HepG2 (cell line): Measurements from ENCODE around the gene GPR27. TPM values are rescaled to one million over a fixed set of nuclear protein-coding genes. Genes with fewer than 3 reads are reported as not detected.

Experiments
- ATAC-seq: fragments of 200-7000 bp; cut with Tn5 transposase; 3 replicates; pipeline ENCODE4 v1.9.1; 2020; ENCODE audit warnings: mild to moderate bottlenecking, moderate library complexity
- BruUV-seq: library from RNA; stranded (reverse); fragments of 400-500 nt; replicated peaks from 2 replicates; lab custom pipeline; 2021; lab: Mats Ljungman, UMichigan
- CTCF ChIA-PET: fragments of 300-600 bp; formaldehyde crosslinking; extraction: SDS; loops from one replicate; lab custom pipeline; 2021; ENCODE audit warnings: low total read pairs, inconsistent platforms, low intra/inter-chr PET ratio; lab: Yijun Ruan, JAX
- POLR2A ChIA-PET: fragments of 350-600 bp; sonication (Branson Sonifier 250); formaldehyde crosslinking; loops from one replicate; lab custom pipeline; 2020; ENCODE audit warnings: antibody characterized with exemption, inconsistent platforms; lab: Yijun Ruan, JAX
- DNase-seq: peaks from one replicate; pipeline ENCODE4 v3.0.0-alpha.2; 2015; ENCODE audit warnings: low spot score
- FAIRE-seq: peaks from 3 replicates; lab custom pipeline; 2011; peaks lifted over from hg19 to GRCh38; lab: Jason Lieb, UNC
- H2AFZ ChIP-seq: one replicate; pipeline ENCODE4 v1.6.1; 2011; ENCODE audit warnings: low read length, inconsistent platforms
- H3K27ac ChIP-seq: fragments of 300-600 bp; 3 replicates; pipeline ENCODE4 v1.8.0; 2011; ENCODE audit warnings: mixed run types, mild to moderate bottlenecking, mixed read lengths, low read length, inconsistent platforms; ENCODE audit not compliant: insufficient read depth; ENCODE audit errors: extremely low read length
- H3K27me3 ChIP-seq, 2 experiments: fragments of 200-600 bp in 1 of 2; 2 replicates in 1 of 2; 3 replicates in 1 of 2; pipeline versions ENCODE4 v1.6.0 to v1.8.0; 2011; ENCODE audit warnings: low read length in 2 of 2, mild to moderate bottlenecking in 2 of 2, moderate library complexity in 2 of 2, inconsistent platforms in 1 of 2; ENCODE audit not compliant: insufficient read depth in 2 of 2, control insufficient read depth in 1 of 2
- H3K36me3 ChIP-seq, 2 experiments: fragments of 200-600 bp in 1 of 2; replicated peaks in 1 of 2; 2 replicates in 1 of 2; 3 replicates in 1 of 2; pipeline versions ENCODE4 v1.5.1 to v1.8.0; 2011; ENCODE audit warnings: low read length in 2 of 2, inconsistent platforms in 1 of 2; ENCODE audit not compliant: insufficient read depth in 2 of 2, control insufficient read depth in 1 of 2
- H3K4me1 ChIP-seq: 2 replicates; pipeline ENCODE4 v1.5.1; 2012; ENCODE audit warnings: low read length, inconsistent platforms; ENCODE audit not compliant: insufficient read depth
- H3K4me2 ChIP-seq: 2 replicates; pipeline ENCODE4 v1.6.0; 2011; ENCODE audit warnings: low read depth, low read length, inconsistent platforms
- H3K4me3 ChIP-seq, 3 experiments: fragments of 200-600 bp in 1 of 3; sonication (generic), shearing (Covaris generic) in 1 of 3; replicated peaks in 1 of 3; 2 replicates each; pipeline ENCODE4 v1.5.1; 2011 to 2016; ENCODE audit warnings: low read length in 3 of 3, inconsistent platforms in 2 of 3, low read depth in 2 of 3, mild to moderate bottlenecking in 2 of 3, control low read depth in 1 of 3, mixed read lengths in 1 of 3; ENCODE audit not compliant: insufficient read depth in 1 of 3
- H3K79me2 ChIP-seq: one replicate; pipeline ENCODE4 v1.6.1; 2011; ENCODE audit warnings: low read length, inconsistent platforms; ENCODE audit not compliant: insufficient read depth
- H3K9ac ChIP-seq: 2 replicates; pipeline ENCODE4 v1.6.0; 2011; ENCODE audit warnings: mild to moderate bottlenecking, low read depth, low read length, inconsistent platforms; ENCODE audit not compliant: insufficient read depth
- H3K9me3 ChIP-seq: 2 replicates; pipeline ENCODE4 v1.5.1; 2012; ENCODE audit warnings: mild to moderate bottlenecking, low read length
- H4K20me1 ChIP-seq: 2 replicates; pipeline ENCODE4 v1.6.0; 2011; ENCODE audit warnings: inconsistent platforms, mild to moderate bottlenecking, low read length, moderate library complexity; ENCODE audit not compliant: insufficient read depth
- DR1 ChIP-seq: sonication (generic); formaldehyde crosslinking; IDR thresholded peaks from 2 replicates; pipeline ENCODE4 v1.8.0; 2021; ENCODE audit warnings: mild to moderate bottlenecking, missing genetic modification reagents, inconsistent platforms
- FOXA3 ChIP-seq: IDR thresholded peaks from 2 replicates; pipeline ENCODE4 v1.6.1; 2016; ENCODE audit warnings: missing genetic modification reagents, missing compliant biosample characterization
- FOXK2 ChIP-seq: fragments of 450-650 bp; IDR thresholded peaks from 2 replicates; pipeline ENCODE4 v1.6.1; 2016
- GZF1 ChIP-seq: sonication (generic); formaldehyde crosslinking; IDR thresholded peaks from 2 replicates; pipeline ENCODE4 v1.5.1; 2020; ENCODE audit warnings: mild to moderate bottlenecking, missing genetic modification reagents
- HNRNPLL ChIP-seq: fragments of 200-400 bp; formaldehyde crosslinking; IDR thresholded peaks from 2 replicates; pipeline ENCODE4 v1.6.1; 2017; ENCODE audit warnings: mild to moderate bottlenecking, low read depth, low read length; ENCODE audit not compliant: poor library complexity, severe bottlenecking
- NR2F2 ChIP-seq: IDR thresholded peaks from 2 replicates; pipeline ENCODE4 v1.6.1; 2012; ENCODE audit warnings: low read depth, inconsistent platforms, borderline replicate concordance
- POLR2AphosphoS5 ChIP-seq: IDR thresholded peaks from 2 replicates; pipeline ENCODE4 v1.6.1; 2012; ENCODE audit warnings: low read depth, low read length
- SCMH1 ChIP-seq: sonication (generic); formaldehyde crosslinking; IDR thresholded peaks from 2 replicates; pipeline ENCODE4 v1.9.0; 2021; ENCODE audit warnings: missing genetic modification reagents, mild to moderate bottlenecking, borderline replicate concordance
- ZNF260 ChIP-seq: sonication (generic); formaldehyde crosslinking; IDR thresholded peaks from 2 replicates; pipeline ENCODE4 v1.4.0; 2020; ENCODE audit warnings: missing genetic modification reagents, low read depth, mild to moderate bottlenecking, borderline replicate concordance
- ZNF441 ChIP-seq: sonication (generic); formaldehyde crosslinking; IDR thresholded peaks from 2 replicates; pipeline ENCODE4 v1.7.0; 2021; ENCODE audit warnings: missing genetic modification reagents, borderline replicate concordance
- ZNF513 ChIP-seq: sonication (generic); formaldehyde crosslinking; conservative IDR thresholded peaks from 2 replicates; pipeline ENCODE4 v1.5.0; 2020; ENCODE audit warnings: missing genetic modification reagents
- ZNF713 ChIP-seq: sonication (generic); formaldehyde crosslinking; IDR thresholded peaks from 2 replicates; pipeline ENCODE4 v1.4.0; 2020; ENCODE audit warnings: mild to moderate bottlenecking, missing genetic modification reagents
- WGBS: methylation state at CpG from one replicate; pipeline ENCODE4 v1.1.6; 2017; ENCODE audit warnings: low lambda C conversion rate; 5-methylcytosine and 5-hydroxymethylcytosine counted together
- in situ Hi-C: cut with HindIII; loops from 2 replicates; pipeline ENCODE4 v1.10.0; 2017; ENCODE audit warnings: low pct_unique_long_range_greater_than_20kb; ENCODE audit not compliant: extremely low pct_ligation_motif_present
- intact Hi-C: fragments of 100-400 bp; cut with micrococcal nuclease; formaldehyde crosslinking; loops from one replicate; pipeline ENCODE4 v1.10.0; 2022; ENCODE audit not compliant: unreplicated experiment
- polyA plus RNA-seq, 8 experiments: library from polyadenylated mRNA; depleted of rRNA in 3 of 8; stranded (reverse) in 7 of 8; unstranded in 1 of 8; fragments of >200 nt; fragmentation: Illumina TruSeq in 4 of 8; extraction: Trizol in 4 of 8; gene quantifications; 2 replicates each; pipeline versions ENCODE4 v1.2.1 to v1.2.3, GENCODE V29; 2011 to 2016; ENCODE audit warnings: low read depth in 4 of 8, missing spikeins in 1 of 8, mixed read lengths in 1 of 8; ENCODE audit not compliant: insufficient read depth in 1 of 8
- total RNA-seq, 5 experiments: library from RNA; depleted of rRNA; stranded (reverse); fragments of >200 nt; fragmentation: Illumina TruSeq; extraction: Trizol; gene quantifications; 2 replicates each; pipeline ENCODE4 v1.2.3, GENCODE V29; 2016; ENCODE audit warnings: low read depth in 1 of 5
- TF ChIP-seq, protein P1 (sequence below): sonication (generic); formaldehyde crosslinking; IDR thresholded peaks from 2 replicates; pipeline ENCODE4 v1.4.0; 2020; ENCODE audit warnings: missing genetic modification reagents, borderline replicate concordance

Gene GPR27
- total and polyA plus RNA-seq, 2 of the 13 experiments (the other 11 are each of a cell fraction or from before 2014, with no cell fraction given): not detected

- H3K9me3 ChIP-seq: no peaks in the 10 kb centered on the region
- no peak overlapping the region for H3K9ac ChIP-seq
- no peaks in the 10 kb centered on the region for H3K36me3 ChIP-seq
- DNase-seq (no peak), ATAC-seq (no peak), FAIRE-seq (no peak)
- ChIA-PET CTCF (no interaction called here), POLR2A (no interaction called here)
- in situ Hi-C loops (loop anchor here (25.0 kb wide), 2 partner anchors 1094 to 1369 kb away; no protein-coding TSS in a partner anchor), intact Hi-C loops (no loop called here)
- H4K20me1 ChIP-seq: no peaks in the 10 kb centered on the region
- H3K4me3 ChIP-seq: no peak overlapping the region
- H3K4me2 ChIP-seq: no peak overlapping the region
- peaks cover 0 to 29% of the 10 kb centered on the region in 2 experiments for H3K27me3 ChIP-seq
- H3K79me2 ChIP-seq: no peaks in the 10 kb centered on the region
- WGBS: 13% methylated on average over 4 of the region's 4 CpGs
- H3K27ac ChIP-seq: no peak overlapping the region
- H3K4me1 ChIP-seq: no peaks in the 10 kb centered on the region
- no TSS peak for BruUV-seq
- no peak overlapping the region for H2AFZ ChIP-seq
- TF ChIP-seq HNRNPLL (no peak), GZF1 (no peak), SCMH1 (no peak), FOXK2 (no peak), ZNF260 (CRISPR knock-in tag) (no peak), DR1 (CRISPR knock-in tag) (no peak), ZNF513 (CRISPR knock-in tag) (no peak), ZNF441 (no peak), ZNF713 (CRISPR knock-in tag) (no peak), POLR2AphosphoS5 (no peak), NR2F2 (no peak), FOXA3 (CRISPR knock-in tag) (no peak)
- TF ChIP-seq, protein P1, sequence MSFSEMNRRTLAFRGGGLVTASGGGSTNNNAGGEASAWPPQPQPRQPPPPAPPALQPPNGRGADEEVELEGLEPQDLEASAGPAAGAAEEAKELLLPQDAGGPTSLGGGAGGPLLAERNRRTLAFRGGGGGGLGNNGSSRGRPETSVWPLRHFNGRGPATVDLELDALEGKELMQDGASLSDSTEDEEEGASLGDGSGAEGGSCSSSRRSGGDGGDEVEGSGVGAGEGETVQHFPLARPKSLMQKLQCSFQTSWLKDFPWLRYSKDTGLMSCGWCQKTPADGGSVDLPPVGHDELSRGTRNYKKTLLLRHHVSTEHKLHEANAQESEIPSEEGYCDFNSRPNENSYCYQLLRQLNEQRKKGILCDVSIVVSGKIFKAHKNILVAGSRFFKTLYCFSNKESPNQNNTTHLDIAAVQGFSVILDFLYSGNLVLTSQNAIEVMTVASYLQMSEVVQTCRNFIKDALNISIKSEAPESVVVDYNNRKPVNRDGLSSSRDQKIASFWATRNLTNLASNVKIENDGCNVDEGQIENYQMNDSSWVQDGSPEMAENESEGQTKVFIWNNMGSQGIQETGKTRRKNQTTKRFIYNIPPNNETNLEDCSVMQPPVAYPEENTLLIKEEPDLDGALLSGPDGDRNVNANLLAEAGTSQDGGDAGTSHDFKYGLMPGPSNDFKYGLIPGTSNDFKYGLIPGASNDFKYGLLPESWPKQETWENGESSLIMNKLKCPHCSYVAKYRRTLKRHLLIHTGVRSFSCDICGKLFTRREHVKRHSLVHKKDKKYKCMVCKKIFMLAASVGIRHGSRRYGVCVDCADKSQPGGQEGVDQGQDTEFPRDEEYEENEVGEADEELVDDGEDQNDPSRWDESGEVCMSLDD (CRISPR knock-in tag): no peak
Observed at GRCh38 chr3:71718072-71718471, 35.6 kb upstream of the GPR27 start.
